Gastrocnemius medialis (tissue), 4 donors: ENCODE data around the gene C12orf42. TPM values are rescaled to one million over a fixed set of nuclear protein-coding genes. Genes with fewer than 3 reads are reported as not detected.

Source experiments
- ATAC-seq, 2 donors: fragments of 150-250 bp; one replicate each; pipeline ENCODE4 v1.9.1; 2016
- DNase-seq, 2 donors: peaks; one replicate each; pipeline ENCODE4 v3.0.0-alpha.2; 2019
- H3K27ac ChIP-seq, 4 donors: fragments of 200-600 bp; sonication (generic); 1 replicate in 1 of 4; 2 replicates in 3 of 4; pipeline ENCODE4 v1.5.1; 2016 to 2018; ENCODE audit warnings: mild to moderate bottlenecking in 2 of 4, moderate library complexity in 1 of 4
- H3K27me3 ChIP-seq, 3 donors: fragments of 200-600 bp; sonication (generic) in 2 of 3; 1 replicate in 1 of 3; 2 replicates in 2 of 3; pipeline versions ENCODE4 v1.5.1 to v1.6.0; 2016 to 2019; ENCODE audit warnings: mild to moderate bottlenecking in 1 of 3, moderate library complexity in 1 of 3
- H3K36me3 ChIP-seq, 2 donors: fragments of 200-600 bp; sonication (generic) in 1 of 2; one replicate each; pipeline ENCODE4 v1.5.1; 2017 to 2018
- H3K4me1 ChIP-seq, 2 donors: fragments of 200-600 bp; sonication (generic) in 1 of 2; one replicate each; pipeline ENCODE4 v1.5.1; 2016 to 2017; ENCODE audit warnings: mild to moderate bottlenecking in 2 of 2
- H3K4me3 ChIP-seq, 4 donors: fragments of 200-600 bp; sonication (generic) in 3 of 4; 1 replicate in 1 of 4; 2 replicates in 3 of 4; pipeline ENCODE4 v1.5.1; 2016 to 2019; ENCODE audit warnings: mild to moderate bottlenecking in 2 of 4
- H3K9me3 ChIP-seq, 3 donors: fragments of 200-600 bp; sonication (generic) in 2 of 3; 1 replicate in 1 of 3; 2 replicates in 2 of 3; pipeline ENCODE4 v1.5.1; 2016 to 2019
- CTCF ChIP-seq, 5 experiments: fragments of 450-650 bp in 3 of 5; fragments of 200-600 bp in 2 of 5; sonication (generic) in 2 of 5; IDR thresholded peaks in 4 of 5; conservative IDR thresholded peaks in 1 of 5; 1 replicate in 4 of 5; 2 replicates in 1 of 5; pipeline ENCODE4 v1.5.1; 2016 to 2019; ENCODE audit warnings: antibody characterized with exemption in 5 of 5, mild to moderate bottlenecking in 3 of 5, moderate library complexity in 3 of 5
- POLR2A ChIP-seq, 2 donors: fragments of 450-650 bp; IDR thresholded peaks; one replicate each; pipeline ENCODE4 v1.6.1; 2017; ENCODE audit warnings: antibody characterized with exemption in 2 of 2, mild to moderate bottlenecking in 2 of 2, moderate library complexity in 2 of 2
- in situ Hi-C, 4 donors: fragments of 200-750 bp; cut with MboI; loops; one replicate each; pipeline versions ENCODE4 v1.15.0 to v1.8.0; 2017; ENCODE audit warnings: low sequenced_read_pairs in 4 of 4
- intact Hi-C: fragments of 100-400 bp; cut with DNase I; formaldehyde crosslinking; loops from one replicate; pipeline ENCODE4 v1.15.1; 2023; ENCODE audit warnings: low total_unique reads
- total RNA-seq, 4 donors: library from RNA; depleted of rRNA; stranded (reverse); fragments of >200 nt; gene quantifications; one replicate each; pipeline versions ENCODE4 v1.1.0 to v1.2.3, GENCODE V29; 2016

The C12orf42 gene
- total RNA-seq, 4 donors from 2014 or later, result not detected

DNA sequence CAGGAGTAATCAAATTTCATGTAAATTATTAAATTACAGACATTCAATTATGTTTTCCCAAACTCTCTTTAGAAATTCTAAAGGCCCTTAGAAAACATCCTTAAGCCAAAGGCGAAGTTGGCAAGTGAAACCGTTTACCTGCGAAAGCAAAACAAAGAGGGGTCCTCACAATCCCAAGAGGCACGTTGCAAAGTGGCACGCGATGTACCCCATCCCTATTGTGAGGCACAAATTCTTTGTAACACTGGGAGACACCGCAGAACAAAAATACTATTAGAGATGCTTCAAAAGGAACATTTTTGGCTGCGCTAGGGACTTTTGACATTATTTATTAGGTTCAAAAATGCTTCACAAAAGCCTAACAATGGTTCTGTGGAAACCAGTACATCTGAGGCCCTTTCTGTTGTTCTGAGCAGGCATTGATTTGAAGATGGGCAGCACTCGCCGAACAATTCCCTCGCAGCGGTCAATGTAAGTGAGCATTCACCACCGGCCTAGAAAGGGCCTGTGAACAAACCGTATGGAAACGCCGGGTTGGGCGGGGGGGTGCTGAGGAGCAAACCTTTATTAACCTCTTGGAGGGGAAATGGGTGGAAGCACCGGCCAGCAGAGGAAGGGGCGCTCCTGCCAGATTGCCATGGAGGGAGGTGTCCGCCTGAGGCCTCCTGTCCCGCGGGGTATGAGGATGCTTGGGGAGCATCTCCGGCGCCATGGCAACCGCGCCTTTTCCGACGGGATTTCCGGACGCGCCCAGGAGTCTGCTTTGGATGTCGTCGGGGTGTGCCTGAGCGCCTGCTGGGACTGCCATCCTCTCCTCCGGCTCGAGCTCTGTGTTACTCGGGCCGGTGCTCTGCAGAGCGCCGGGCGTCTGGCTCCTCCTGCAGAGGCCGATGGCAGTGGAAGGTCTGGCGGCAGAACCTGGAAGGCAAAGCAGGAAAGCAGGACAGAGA lies 193.9 kb downstream of the C12orf42 start:
- Histone ChIP-seq H3K36me3 (no peaks in the 10 kb centered on the region), H3K27ac (no peak overlapping the region), H3K27me3 (peaks cover 0 to 3% (median 0%) of the 10 kb centered on the region in 3 donors), H3K4me3 (no peak overlapping the region), H3K4me1 (no peaks in the 10 kb centered on the region), H3K9me3 (no peaks in the 10 kb centered on the region)
- ATAC-seq, result no peak
- intact Hi-C loops, result no loop called here
- TF ChIP-seq POLR2A (IDR thresholded peaks at IDR 0.05), result no peak
- no peak for TF ChIP-seq CTCF (IDR thresholded peaks at IDR 0.05 in 4 of 5, conservative IDR thresholded peaks at IDR 0.05 in 1 of 5)
- no peak for DNase-seq
- in situ Hi-C loops, result no loop called here

DNA sequence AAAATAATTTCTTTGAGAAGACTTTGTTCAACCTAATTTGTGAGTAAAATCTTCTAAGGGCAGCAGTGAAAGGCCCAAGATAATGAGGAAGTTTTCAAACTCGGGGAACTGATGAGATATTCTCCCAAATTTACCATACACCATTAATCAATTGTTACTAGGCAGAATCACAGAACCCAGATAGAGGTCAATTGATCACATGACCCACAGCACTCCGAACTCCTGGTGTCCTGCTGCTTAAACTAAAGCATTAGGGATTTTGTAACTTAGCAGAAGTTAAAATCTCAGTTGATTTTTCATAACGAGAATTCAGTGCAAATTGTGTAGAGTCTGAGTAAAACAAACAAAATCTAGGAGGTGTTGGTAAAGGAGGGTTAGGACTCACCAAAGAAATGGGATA lies 207.8 kb downstream of the C12orf42 start:
- TF ChIP-seq CTCF (IDR thresholded peaks at IDR 0.05 in 4 of 5, conservative IDR thresholded peaks at IDR 0.05 in 1 of 5), result no peak
- no peak for TF ChIP-seq POLR2A (IDR thresholded peaks at IDR 0.05)
- intact Hi-C loops, result no loop called here
- Histone ChIP-seq H3K9me3 (no peaks in the 10 kb centered on the region), H3K4me1 (no peaks in the 10 kb centered on the region), H3K27me3 (no peaks in the 10 kb centered on the region), H3K27ac (no peak overlapping the region), H3K4me3 (no peak overlapping the region), H3K36me3 (no peaks in the 10 kb centered on the region)
- DNase-seq, result no peak
- ATAC-seq, result no peak
- in situ Hi-C loops, result no loop called here

- no peaks in the 10 kb centered on the region for H3K27me3 ChIP-seq
- no peak for DNase-seq
- no peaks in the 10 kb centered on the region for H3K9me3 ChIP-seq
- ATAC-seq, result no peak
- intact Hi-C loops, result no loop called here
- H3K36me3 ChIP-seq, result no peaks in the 10 kb centered on the region
- no peak overlapping the region for H3K27ac ChIP-seq
- in situ Hi-C loops, result no loop called here
- no peak overlapping the region for H3K4me3 ChIP-seq
- TF ChIP-seq POLR2A (IDR thresholded peaks at IDR 0.05) (no peak), CTCF (IDR thresholded peaks at IDR 0.05 in 4 of 5, conservative IDR thresholded peaks at IDR 0.05 in 1 of 5) (no peak)
- H3K4me1 ChIP-seq, result no peaks in the 10 kb centered on the region
Measured at GRCh38 chr12:103282124-103282523, 213.6 kb downstream of the C12orf42 start.

DNA sequence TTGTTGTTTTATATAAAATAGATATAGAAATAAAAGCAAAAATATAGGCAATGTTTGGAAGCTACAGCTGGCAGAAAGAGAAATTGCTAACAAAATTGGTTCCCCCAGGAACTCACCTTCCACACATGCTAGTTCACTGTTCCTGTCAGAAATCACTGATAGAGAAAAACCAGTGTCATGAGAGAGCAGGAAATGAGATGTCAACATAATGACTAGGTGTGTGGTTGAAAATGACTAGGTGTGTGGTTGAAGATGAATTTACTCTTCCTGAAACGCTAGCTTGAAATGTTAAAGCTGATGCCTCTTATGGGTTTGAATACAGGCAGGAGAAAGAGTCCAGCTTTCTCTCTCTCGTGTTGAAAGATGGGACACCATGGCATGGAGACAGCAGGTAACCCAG lies 216.3 kb downstream of the C12orf42 start:
- in situ Hi-C loops, result no loop called here
- Histone ChIP-seq H3K27me3 (no peaks in the 10 kb centered on the region), H3K4me3 (no peak overlapping the region), H3K36me3 (no peaks in the 10 kb centered on the region), H3K27ac (no peak overlapping the region), H3K4me1 (no peaks in the 10 kb centered on the region), H3K9me3 (no peaks in the 10 kb centered on the region)
- intact Hi-C loops, result no loop called here
- ATAC-seq (no peak), DNase-seq (no peak)
- TF ChIP-seq CTCF (IDR thresholded peaks at IDR 0.05 in 4 of 5, conservative IDR thresholded peaks at IDR 0.05 in 1 of 5) (no peak), POLR2A (IDR thresholded peaks at IDR 0.05) (no peak)
